H7 (cell line): ENCODE measurements around the gene LMX1A. TPM values are rescaled to one million over a fixed set of nuclear protein-coding genes. Genes with fewer than 3 reads are reported as not detected.
A peak's percentile ranks its signal among the peaks of the same experiment; 100 is the strongest.

Source experiments
- DNase-seq: peaks from one replicate; pipeline ENCODE4 v3.0.0; 2012
- H3K27me3 ChIP-seq: 2 replicates; pipeline ENCODE4 v1.6.0; 2011; ENCODE audit warnings: mild to moderate bottlenecking, low read length; ENCODE audit not compliant: control insufficient read depth, insufficient read depth
- H3K36me3 ChIP-seq: replicated peaks from 2 replicates; pipeline ENCODE4 v1.5.1; 2011; ENCODE audit warnings: low read length; ENCODE audit not compliant: control insufficient read depth, insufficient read depth
- H3K4me3 ChIP-seq: 2 replicates; pipeline ENCODE4 v1.5.1; 2011; ENCODE audit warnings: low read depth, mild to moderate bottlenecking, control low read depth, low read length, moderate library complexity; ENCODE audit not compliant: insufficient read depth
- total RNA-seq: library from RNA; depleted of rRNA; stranded (reverse); fragments of >200 nt; shearing (Covaris generic); gene quantifications from 2 replicates; pipeline ENCODE4 v1.2.3, GENCODE V29; 2014; rRNA removed

Gene LMX1A
- 0.59 and 1.5 TPM in 2 replicates for total RNA-seq

- Histone ChIP-seq H3K27me3 (peaks cover 93% of the 10 kb centered on the region), H3K36me3 (no peaks in the 10 kb centered on the region), H3K4me3 (peak within 1 kb of the TSS; percentile 47)
- peak; percentile 86 for DNase-seq
Measured at GRCh38 chr1:165355977-165356811, at the start of gene LMX1A. LMX1A (minus strand) TSS chr1:165356715; CDS start chr1:165355559, 1,156 bp downstream.

DNA sequence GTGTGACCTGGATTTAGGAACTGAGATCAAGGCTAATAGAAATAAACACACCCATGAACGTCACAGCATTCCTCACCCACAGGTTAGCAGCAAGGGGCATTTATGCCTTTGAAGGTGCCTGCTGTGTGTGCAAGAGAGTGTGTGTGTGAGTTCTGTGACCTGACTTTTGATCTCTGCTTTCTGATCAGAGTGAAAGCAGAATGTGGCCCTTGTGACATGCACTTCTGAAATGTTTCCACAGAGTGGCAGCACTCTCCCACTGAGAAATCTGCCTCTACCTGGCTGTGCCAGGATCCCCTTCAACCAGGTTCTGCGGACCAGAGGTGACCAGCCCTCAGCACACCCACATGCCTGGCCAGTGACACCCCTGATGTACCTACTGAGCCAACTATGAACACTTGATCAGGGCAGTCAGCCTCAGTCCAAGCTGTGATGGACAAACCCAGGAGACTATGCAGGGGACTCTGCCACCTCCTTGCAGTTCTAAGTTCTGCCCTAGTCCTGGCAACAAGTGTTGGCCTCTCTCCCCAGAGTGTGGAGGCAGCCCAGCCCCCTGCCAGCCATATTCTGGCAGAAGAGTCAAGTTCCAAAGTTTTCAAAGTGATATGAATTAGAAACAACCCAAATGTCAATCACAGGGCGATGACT lies 47.4 kb upstream of the LMX1A start:
- H3K4me3 ChIP-seq = no peak overlapping the region
- no peaks in the 10 kb centered on the region for H3K27me3 ChIP-seq
- no peaks in the 10 kb centered on the region for H3K36me3 ChIP-seq
- peak; percentile 75 for DNase-seq

DNA sequence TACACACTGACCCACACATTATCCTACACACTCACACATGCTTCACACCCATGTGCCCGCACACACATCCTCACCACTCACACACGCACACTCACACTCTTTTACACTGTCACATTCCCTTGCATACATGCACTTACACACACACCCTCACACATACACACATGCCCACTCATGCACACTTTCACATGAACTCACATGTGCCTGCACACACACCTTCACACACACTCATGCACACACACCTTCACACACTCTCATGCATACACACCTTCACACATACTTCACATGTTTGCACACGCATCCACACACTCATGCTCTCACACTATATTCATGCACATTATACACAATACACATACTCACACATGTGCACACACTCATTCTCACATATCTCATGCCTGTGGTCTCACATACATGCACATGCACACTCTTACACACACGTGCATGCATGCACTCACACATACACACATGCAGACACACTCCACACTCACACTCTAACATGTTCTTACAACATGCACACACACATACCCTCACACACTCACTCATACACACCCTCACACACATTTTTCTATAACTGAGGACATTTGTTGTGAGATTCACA lies 46.1 kb upstream of the LMX1A start:
- Histone ChIP-seq H3K4me3 (no peak overlapping the region), H3K36me3 (no peaks in the 10 kb centered on the region), H3K27me3 (no peaks in the 10 kb centered on the region)
- no peak for DNase-seq

DNA sequence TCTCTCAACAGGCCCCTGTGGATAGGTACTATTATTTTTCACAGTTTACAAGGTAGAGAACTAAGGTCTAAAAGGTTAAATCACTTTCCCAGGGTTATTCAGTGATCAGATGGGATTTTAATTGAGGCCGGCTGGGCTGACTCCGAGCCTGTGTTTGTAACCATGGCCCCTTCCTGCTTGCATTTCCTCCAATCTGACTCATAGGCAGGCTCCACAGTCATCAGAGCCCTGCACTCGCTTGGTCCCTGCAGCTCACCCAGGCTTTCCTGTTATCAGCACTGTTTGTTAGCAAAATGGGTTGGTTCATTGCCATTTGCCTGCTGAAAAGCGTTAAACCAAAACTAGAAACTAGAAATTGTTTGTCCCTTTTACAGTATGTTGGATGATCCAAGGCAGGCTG lies 41.4 kb upstream of the LMX1A start:
- no peak for DNase-seq
- Histone ChIP-seq H3K27me3 (no peaks in the 10 kb centered on the region; the same call in 1 of the 2 replicates), H3K4me3 (no peak overlapping the region), H3K36me3 (no peaks in the 10 kb centered on the region)

DNA sequence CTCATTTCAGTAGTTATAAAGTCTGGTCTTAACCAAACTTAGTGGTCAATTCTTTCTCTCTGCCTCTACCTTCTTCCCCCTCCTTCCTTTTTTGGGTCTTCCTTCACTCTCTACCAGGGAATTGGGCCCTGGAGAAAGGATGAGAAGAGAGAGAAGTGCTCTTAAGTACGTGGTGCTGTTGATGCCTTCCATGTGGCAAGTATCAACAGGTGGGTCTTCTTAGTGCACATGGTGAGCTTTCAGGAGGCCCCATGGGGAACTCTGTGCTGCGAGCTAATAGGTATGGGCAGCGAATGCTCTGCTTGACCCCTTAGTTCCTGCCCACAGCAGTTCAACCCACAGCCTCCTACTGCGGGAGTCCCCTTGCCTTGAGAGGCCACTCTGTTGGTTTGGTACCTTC lies 39.4 kb upstream of the LMX1A start:
- H3K27me3 ChIP-seq = peaks cover 1% of the 10 kb centered on the region
- DNase-seq = no peak

DNA sequence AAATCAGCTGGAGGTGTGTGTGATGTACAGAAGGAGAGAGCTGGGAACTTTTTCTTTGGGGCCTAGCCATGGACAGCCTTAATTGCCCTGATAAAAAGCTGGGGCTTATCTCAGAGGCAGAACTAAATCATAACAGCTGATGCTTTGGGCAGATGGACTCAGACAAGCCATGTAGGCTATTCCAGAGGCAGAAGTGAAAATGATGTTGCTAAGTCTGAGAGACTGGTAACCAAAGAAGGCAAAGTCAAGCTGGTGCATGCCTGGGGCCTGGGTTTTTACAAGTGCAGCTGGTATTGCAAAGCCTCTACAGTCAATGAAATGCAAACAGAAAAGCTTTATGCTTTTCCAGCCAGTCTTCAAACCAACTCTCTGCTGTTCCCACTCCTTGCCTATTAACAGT lies 39.0 kb upstream of the LMX1A start:
- peaks cover 1% of the 10 kb centered on the region for H3K27me3 ChIP-seq

More for the DNA sequence above, 39.4 kb upstream of the LMX1A start:
- H3K4me3 ChIP-seq = no peak overlapping the region
- H3K36me3 ChIP-seq = no peaks in the 10 kb centered on the region

GRCh38 chr1:165392634-165393571 lies 36.4 kb upstream of the LMX1A start:
- Histone ChIP-seq H3K4me3 (peak overlapping the region; percentile 29), H3K27me3 (peaks cover 1% of the 10 kb centered on the region), H3K36me3 (no peaks in the 10 kb centered on the region)
- peak; percentile 88 for DNase-seq

More for the DNA sequence above, 39.0 kb upstream of the LMX1A start:
- no peak overlapping the region for H3K4me3 ChIP-seq
- no peaks in the 10 kb centered on the region for H3K36me3 ChIP-seq
- no peak for DNase-seq

- DNase-seq = no peak
- H3K4me3 ChIP-seq = no peak overlapping the region
- H3K27me3 ChIP-seq = peaks cover 1% of the 10 kb centered on the region; the same call in 1 of the 2 replicates
- H3K36me3 ChIP-seq = no peaks in the 10 kb centered on the region
Measured at GRCh38 chr1:165389609-165390008, 33.1 kb upstream of the LMX1A start.

- Histone ChIP-seq H3K4me3 (no peak overlapping the region), H3K36me3 (no peaks in the 10 kb centered on the region), H3K27me3 (peaks cover 1% of the 10 kb centered on the region; the same call in 1 of the 2 replicates)
- DNase-seq = no peak
Measured at GRCh38 chr1:165387961-165388360, 31.4 kb upstream of the LMX1A start.

DNA sequence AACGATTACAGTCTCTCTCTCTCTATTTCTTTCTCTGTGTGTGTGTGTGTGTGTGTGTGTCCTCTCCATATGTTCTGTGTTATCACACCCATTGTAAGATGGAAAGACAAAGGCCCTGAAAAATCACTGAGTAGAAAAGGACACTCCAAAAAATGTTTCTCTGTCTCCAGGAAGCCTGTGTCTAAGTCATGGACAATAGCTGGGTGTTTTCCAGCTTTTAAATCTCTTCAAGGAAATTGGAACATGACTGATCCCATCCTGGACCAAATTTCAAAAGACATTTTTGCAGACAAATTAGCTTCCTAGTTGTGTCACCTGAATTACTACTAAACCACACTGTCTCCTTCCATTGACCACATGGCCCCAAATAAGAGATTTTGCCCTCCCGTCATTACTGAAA lies 31.0 kb upstream of the LMX1A start:
- no peaks in the 10 kb centered on the region for H3K36me3 ChIP-seq
- H3K27me3 ChIP-seq = peaks cover 1% of the 10 kb centered on the region; the same call in 1 of the 2 replicates
- no peak for DNase-seq
- H3K4me3 ChIP-seq = no peak overlapping the region

- H3K36me3 ChIP-seq = no peaks in the 10 kb centered on the region
- no peak overlapping the region for H3K4me3 ChIP-seq
- DNase-seq = no peak
- H3K27me3 ChIP-seq = peaks cover 2% of the 10 kb centered on the region; the same call in 1 of the 2 replicates
Measured at GRCh38 chr1:165383599-165384405, 27.3 kb upstream of the LMX1A start.

DNA sequence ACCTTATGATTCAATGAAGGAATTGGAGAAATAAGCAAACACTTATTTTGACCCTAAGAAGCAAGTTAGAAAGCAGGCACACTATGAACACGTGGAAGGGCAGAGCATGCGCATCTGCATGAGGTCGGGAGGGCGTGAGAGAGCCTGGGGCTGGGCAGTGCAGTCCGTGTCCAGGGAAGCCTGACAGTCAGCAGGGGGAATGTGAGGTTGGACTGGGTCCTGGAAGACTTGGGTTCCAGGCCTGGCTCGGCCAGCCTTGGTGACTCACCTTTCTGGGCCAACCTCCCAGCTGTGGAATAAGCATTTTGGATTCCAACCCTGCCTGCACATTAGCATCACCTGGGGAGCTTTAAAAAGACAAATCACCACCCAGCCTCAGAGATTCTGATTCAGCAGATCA lies 26.6 kb upstream of the LMX1A start:
- H3K36me3 ChIP-seq = no peaks in the 10 kb centered on the region
- H3K4me3 ChIP-seq = no peak overlapping the region
- DNase-seq = no peak
- H3K27me3 ChIP-seq = peaks cover 2% of the 10 kb centered on the region; the same call in 1 of the 2 replicates

DNA sequence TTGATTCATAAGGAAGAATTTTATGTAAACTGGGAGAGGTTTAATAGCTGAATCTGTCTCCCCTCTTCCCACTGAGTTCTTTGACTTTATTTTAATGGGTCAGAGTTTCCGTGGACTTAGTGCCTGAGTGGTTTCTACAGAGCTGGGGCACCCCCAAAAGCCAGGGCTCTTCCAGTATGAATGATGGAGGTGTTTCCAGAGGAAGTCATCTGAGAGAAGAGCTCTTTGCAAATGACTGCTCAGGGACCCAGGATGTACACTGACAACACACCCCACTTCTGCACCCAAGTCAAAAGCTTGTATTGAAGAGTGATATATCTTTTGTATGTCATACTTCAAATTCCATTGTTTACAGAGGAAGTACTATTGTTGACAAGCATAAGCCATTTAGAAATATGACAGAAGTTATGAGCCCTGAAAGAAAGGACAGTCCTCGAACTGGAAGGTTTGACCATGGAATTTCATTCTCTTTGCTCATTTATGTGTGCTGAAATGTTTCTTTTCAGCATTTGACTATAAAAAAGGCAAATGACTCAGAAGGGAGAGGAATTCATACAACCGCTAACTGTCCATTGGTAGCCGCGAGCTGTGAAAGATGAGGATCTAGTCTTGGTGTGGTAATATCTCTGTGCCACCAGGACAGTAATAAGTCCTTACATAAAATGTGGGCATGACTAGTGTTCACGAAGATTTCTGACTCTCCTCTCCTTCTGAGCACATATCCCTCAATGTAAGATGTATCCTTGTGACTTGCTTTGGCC lies 25.4 kb upstream of the LMX1A start:
- no peak overlapping the region for H3K4me3 ChIP-seq
- no peaks in the 10 kb centered on the region for H3K36me3 ChIP-seq
- H3K27me3 ChIP-seq = peaks cover 6% of the 10 kb centered on the region
- no peak for DNase-seq
